ENCODE results near the gene ADARB2. TPM values are rescaled to one million over a fixed set of nuclear protein-coding genes. Genes with fewer than 3 reads are reported as not detected.

The ADARB2 gene
- polyA plus RNA-seq, 1 of the 3 experiments (the other 2 are of a cell fraction): not detected

DNA sequence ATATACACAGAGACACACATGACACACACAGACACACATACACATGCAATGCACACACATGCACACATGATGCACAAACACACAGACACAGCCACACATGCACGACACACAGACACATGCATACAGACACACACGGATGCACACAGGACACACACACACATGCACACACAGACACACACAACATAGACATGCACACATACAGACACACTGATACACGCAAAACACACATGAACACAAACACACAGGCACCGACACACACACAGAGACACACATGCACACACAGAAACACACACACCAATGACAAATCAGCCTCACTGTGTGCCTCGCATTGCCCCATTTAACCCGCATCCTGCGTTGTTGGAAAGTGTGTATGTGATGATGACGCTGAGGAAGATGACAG, 232.4 kb downstream of the ADARB2 start:
- Histone ChIP-seq H2AFZ (ENCODE audit: low read depth) (no peak overlapping the region), H3K9ac (no peak overlapping the region), H3K9me3 (no peaks in the 10 kb centered on the region; the same call in 1 of the 2 replicates), H3K4me2 (no peak overlapping the region), H3K4me3 (ENCODE audit: low read depth in 2 of 2, low read length in 1 of 2) (no peak overlapping the region), H3K9me2 (no peaks in the 10 kb centered on the region), H3F3A (replicated peaks; ENCODE audit: insufficient read depth) (peaks cover 2% of the 10 kb centered on the region), H4K20me1 (ENCODE audit: insufficient read depth) (no peaks in the 10 kb centered on the region), H3K27ac (ENCODE audit: low read depth in 2 of 2, low read length in 1 of 2) (no peak overlapping the region), H3K4me1 (ENCODE audit: control insufficient read depth in 1 of 2, insufficient read depth in 2 of 2, low read depth in 1 of 2, low read length in 1 of 2) (no peaks in the 10 kb centered on the region; a peak in 1 of 4 replicates), H3K36me3 (replicated peaks in 1 of 2; ENCODE audit: control insufficient read depth in 1 of 2, insufficient read depth in 2 of 2, low read length in 1 of 2) (no peaks in the 10 kb centered on the region), H3K79me2 (ENCODE audit: insufficient read depth) (no peaks in the 10 kb centered on the region), H3K27me3 (ENCODE audit: insufficient read depth) (no peaks in the 10 kb centered on the region)
- CTCF ChIA-PET: no interaction called here
- no peak for DNase-seq
- 57% methylated on average over 8 of the region's 8 CpGs for WGBS (ENCODE audit: low lambda C conversion rate)
- TF ChIP-seq POLR2AphosphoS5 (IDR thresholded peaks at IDR 0.05; ENCODE audit: low read depth, low read length): no peak
- POLR2A ChIA-PET: no interaction called here

DNA sequence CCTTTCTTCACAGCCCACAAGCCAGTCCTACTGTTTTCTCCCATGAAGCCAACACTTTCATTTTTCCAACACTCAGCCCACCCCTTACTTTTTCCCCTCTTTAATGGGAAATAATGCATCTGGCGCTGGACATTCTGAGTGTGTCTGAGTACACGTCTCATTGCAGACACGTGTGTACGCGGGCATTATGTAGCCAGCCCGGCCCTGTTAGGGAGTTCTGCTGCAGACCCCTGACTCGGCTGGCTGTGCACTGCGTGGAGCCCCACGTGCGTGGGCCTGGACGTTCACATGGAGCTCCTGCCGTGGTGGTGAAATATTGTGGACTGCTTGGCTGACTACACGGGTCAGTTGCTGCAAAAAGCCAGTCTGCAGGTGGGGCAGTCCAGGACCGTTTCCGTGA, 233.0 kb downstream of the ADARB2 start:
- Histone ChIP-seq H4K20me1 (ENCODE audit: insufficient read depth) (no peaks in the 10 kb centered on the region), H3F3A (replicated peaks; ENCODE audit: insufficient read depth) (peaks cover 9% of the 10 kb centered on the region), H3K27ac (ENCODE audit: low read depth in 2 of 2, low read length in 1 of 2) (no peak overlapping the region), H3K9me2 (no peaks in the 10 kb centered on the region), H3K9me3 (peaks cover 2% of the 10 kb centered on the region), H3K4me2 (no peak overlapping the region), H3K4me3 (ENCODE audit: low read depth in 2 of 2, low read length in 1 of 2) (no peak overlapping the region), H2AFZ (ENCODE audit: low read depth) (no peak overlapping the region), H3K9ac (no peak overlapping the region), H3K27me3 (ENCODE audit: insufficient read depth) (no peaks in the 10 kb centered on the region), H3K4me1 (ENCODE audit: control insufficient read depth in 1 of 2, insufficient read depth in 2 of 2, low read depth in 1 of 2, low read length in 1 of 2) (no peaks in the 10 kb centered on the region; a peak in 1 of 4 replicates), H3K36me3 (replicated peaks in 1 of 2; ENCODE audit: control insufficient read depth in 1 of 2, insufficient read depth in 2 of 2, low read length in 1 of 2) (no peaks in the 10 kb centered on the region), H3K79me2 (ENCODE audit: insufficient read depth) (no peaks in the 10 kb centered on the region)
- POLR2A ChIA-PET: no interaction called here
- CTCF ChIA-PET: no interaction called here
- 49% methylated on average over 15 of the region's 15 CpGs for WGBS (ENCODE audit: low lambda C conversion rate)
- no peak for DNase-seq
- TF ChIP-seq SMC3 (IDR thresholded peaks at IDR 0.05; ENCODE audit: low read depth, low read length): no peak
- TF ChIP-seq, protein P1, sequence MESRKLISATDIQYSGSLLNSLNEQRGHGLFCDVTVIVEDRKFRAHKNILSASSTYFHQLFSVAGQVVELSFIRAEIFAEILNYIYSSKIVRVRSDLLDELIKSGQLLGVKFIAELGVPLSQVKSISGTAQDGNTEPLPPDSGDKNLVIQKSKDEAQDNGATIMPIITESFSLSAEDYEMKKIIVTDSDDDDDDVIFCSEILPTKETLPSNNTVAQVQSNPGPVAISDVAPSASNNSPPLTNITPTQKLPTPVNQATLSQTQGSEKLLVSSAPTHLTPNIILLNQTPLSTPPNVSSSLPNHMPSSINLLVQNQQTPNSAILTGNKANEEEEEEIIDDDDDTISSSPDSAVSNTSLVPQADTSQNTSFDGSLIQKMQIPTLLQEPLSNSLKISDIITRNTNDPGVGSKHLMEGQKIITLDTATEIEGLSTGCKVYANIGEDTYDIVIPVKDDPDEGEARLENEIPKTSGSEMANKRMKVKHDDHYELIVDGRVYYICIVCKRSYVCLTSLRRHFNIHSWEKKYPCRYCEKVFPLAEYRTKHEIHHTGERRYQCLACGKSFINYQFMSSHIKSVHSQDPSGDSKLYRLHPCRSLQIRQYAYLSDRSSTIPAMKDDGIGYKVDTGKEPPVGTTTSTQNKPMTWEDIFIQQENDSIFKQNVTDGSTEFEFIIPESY (IDR thresholded peaks at IDR 0.05; ENCODE audit: borderline replicate concordance, low read depth): no peak
- TF ChIP-seq RCOR1 (IDR thresholded peaks at IDR 0.05; ENCODE audit: low read length): no peak
- TF ChIP-seq NRF1 (IDR thresholded peaks at IDR 0.05; ENCODE audit: low read depth, low read length): no peak

DNA sequence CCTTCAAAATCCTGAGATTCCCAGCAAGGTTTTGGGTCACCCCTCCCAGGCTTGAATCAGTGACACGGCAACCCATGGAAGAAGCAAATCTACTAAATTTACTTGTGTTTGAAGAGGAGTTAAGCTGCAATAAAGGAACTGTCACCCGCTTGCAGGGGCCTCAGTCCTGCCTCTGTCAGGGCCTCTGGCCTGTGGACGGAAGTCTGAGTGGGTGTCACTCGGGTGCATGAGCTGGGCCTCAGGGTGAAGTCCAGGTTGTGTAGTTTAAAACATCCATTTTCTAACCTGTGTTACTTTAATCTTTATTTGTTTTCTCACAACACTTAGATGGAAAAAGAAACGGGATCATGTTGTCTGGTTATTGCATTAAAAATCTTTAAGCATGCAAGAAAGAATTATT, 234.9 kb downstream of the ADARB2 start:
- H4K20me1 ChIP-seq (ENCODE audit: insufficient read depth): no peaks in the 10 kb centered on the region
- no peak overlapping the region for H3K4me3 ChIP-seq (ENCODE audit: low read depth in 2 of 2, low read length in 1 of 2)
- no peak overlapping the region for H3K9ac ChIP-seq
- TF ChIP-seq, protein P2, sequence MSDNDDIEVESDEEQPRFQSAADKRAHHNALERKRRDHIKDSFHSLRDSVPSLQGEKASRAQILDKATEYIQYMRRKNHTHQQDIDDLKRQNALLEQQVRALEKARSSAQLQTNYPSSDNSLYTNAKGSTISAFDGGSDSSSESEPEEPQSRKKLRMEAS (IDR thresholded peaks at IDR 0.05; ENCODE audit: low read depth): no peak
- TF ChIP-seq ELF1 (IDR thresholded peaks at IDR 0.05): no peak
- TF ChIP-seq POLR2AphosphoS5 (IDR thresholded peaks at IDR 0.05; ENCODE audit: low read depth, low read length): no peak
- no peak for TF ChIP-seq RCOR1 (IDR thresholded peaks at IDR 0.05; ENCODE audit: low read length)
- CTCF ChIA-PET: no interaction called here
- WGBS (ENCODE audit: low lambda C conversion rate): 32% methylated on average over 5 of the region's 5 CpGs
- no peak overlapping the region for H2AFZ ChIP-seq (ENCODE audit: low read depth)
- no peak overlapping the region for H3K27ac ChIP-seq (ENCODE audit: low read depth in 2 of 2, low read length in 1 of 2)
- no peaks in the 10 kb centered on the region for H3K79me2 ChIP-seq (ENCODE audit: insufficient read depth)
- H3K27me3 ChIP-seq (ENCODE audit: insufficient read depth): no peaks in the 10 kb centered on the region
- no peaks in the 10 kb centered on the region for H3K4me1 ChIP-seq (ENCODE audit: control insufficient read depth in 1 of 2, insufficient read depth in 2 of 2, low read depth in 1 of 2, low read length in 1 of 2)
- peaks cover 18% of the 10 kb centered on the region for H3F3A ChIP-seq (replicated peaks; ENCODE audit: insufficient read depth)
- H3K9me2 ChIP-seq: no peaks in the 10 kb centered on the region
- no peak overlapping the region for H3K4me2 ChIP-seq
- H3K36me3 ChIP-seq (replicated peaks in 1 of 2; ENCODE audit: control insufficient read depth in 1 of 2, insufficient read depth in 2 of 2, low read length in 1 of 2): no peaks in the 10 kb centered on the region
- no peak for DNase-seq
- POLR2A ChIA-PET: no interaction called here
- peaks cover 14% of the 10 kb centered on the region for H3K9me3 ChIP-seq
